Activated CD4-positive, alpha-beta T cell treated with anti-CD3 and anti-CD28 coated beads, Interleukin-2, amount 10 ng/mL, durations not matched to agents 7 days and 5 days (primary cell): Measurements from ENCODE around the gene SAMD10. TPM values are rescaled to one million over a fixed set of nuclear protein-coding genes. Genes with fewer than 3 reads are reported as not detected.

Experiments used
- CTCF ChIA-PET: fragments of 350-600 bp; sonication (Branson Sonifier 250); formaldehyde crosslinking; loops from one replicate; lab custom pipeline; 2021; ENCODE audit warnings: antibody characterized with exemption; lab: Charles Lee
- POLR2A ChIA-PET: fragments of 350-600 bp; sonication (Branson Sonifier 250); formaldehyde crosslinking; loops from one replicate; lab custom pipeline; 2021; ENCODE audit warnings: antibody characterized with exemption; lab: Charles Lee
- DNase-seq: peaks from one replicate; pipeline ENCODE4 v3.0.0-alpha.2; 2020
- H3K27ac Mint-ChIP-seq: one replicate; pipeline ENCODE4 v1.8.0; 2021; ENCODE audit warnings: mild to moderate bottlenecking, moderate library complexity, mixed read lengths
- H3K27me3 Mint-ChIP-seq: one replicate; pipeline ENCODE4 v1.8.0; 2021; ENCODE audit warnings: mixed read lengths
- H3K36me3 Mint-ChIP-seq: one replicate; pipeline ENCODE4 v1.8.0; 2021; ENCODE audit warnings: low read depth, mixed read lengths
- H3K4me1 Mint-ChIP-seq: one replicate; pipeline ENCODE4 v1.8.0; 2021; ENCODE audit warnings: mixed read lengths
- H3K4me3 Mint-ChIP-seq: one replicate; pipeline ENCODE4 v1.8.0; 2021; ENCODE audit warnings: mild to moderate bottlenecking, moderate library complexity, mixed read lengths
- H3K9me3 Mint-ChIP-seq: one replicate; pipeline ENCODE4 v1.8.0; 2021; ENCODE audit warnings: mixed read lengths
- microRNA-seq: library from miRNA; unstranded; fragments of <30 nt; microRNA quantifications from one replicate; pipeline ENCODE4 v1.2.0, GENCODE V29; 2021; ENCODE audit warnings: borderline microRNAs expressed, borderline replicate concordance
- total RNA-seq, 2 experiments: library from RNA; stranded (reverse); gene quantifications; one replicate each; pipeline ENCODE4 v1.2.3, GENCODE V29; 2021

The SAMD10 gene
- total RNA-seq, 2 experiments from 2014 or later: 16.3 to 17.2 TPM

GRCh38 chr20:63924241-63924640 lies 55.2 kb downstream of the SAMD10 start:
- H3K9me3 Mint-ChIP-seq: no peaks in the 10 kb centered on the region
- CTCF ChIA-PET: no interaction called here
- peaks cover 10% of the 10 kb centered on the region for H3K4me1 Mint-ChIP-seq
- no peak overlapping the region for H3K4me3 Mint-ChIP-seq
- POLR2A ChIA-PET: no interaction called here
- DNase-seq: no peak
- H3K27ac Mint-ChIP-seq: no peak overlapping the region
- H3K27me3 Mint-ChIP-seq: no peaks in the 10 kb centered on the region
- peaks cover 34% of the 10 kb centered on the region for H3K36me3 Mint-ChIP-seq

Small RNAs within 50 kb of the gene (microRNA-seq; reads per million reads assigned to microRNA genes)
- gene MIR1914 (not detected), gene MIR647 (1.1 reads per million)

Other genes starting within 250 kb of the SAMD10 start
- gene LIME1, start 243.0 kb downstream of the SAMD10 start, total RNA-seq: 100 to 1,000 TPM; 253 to 302 TPM
- 100 to 1,000 TPM; 105 to 129 TPM for gene SLC2A4RG, start 239.9 kb downstream of the SAMD10 start, total RNA-seq
- not detected for gene ZBTB46, start 148.4 kb downstream of the SAMD10 start, total RNA-seq
- gene ABHD16B, start 118.1 kb downstream of the SAMD10 start, total RNA-seq: not detected
- 10 to 100 TPM; 39.6 to 41.6 TPM for gene TPD52L2, start 114.4 kb downstream of the SAMD10 start, total RNA-seq
- gene DNAJC5, start 84.5 kb downstream of the SAMD10 start, total RNA-seq: 10 to 100 TPM; 54.0 to 58.7 TPM
- 10 to 100 TPM; 37.8 to 41.0 TPM for gene UCKL1, start 23.2 kb downstream of the SAMD10 start, total RNA-seq
- gene ZNF512B, start 9.7 kb downstream of the SAMD10 start, total RNA-seq: 10 to 100 TPM; 19.3 to 21.4 TPM
- gene PRPF6, start 1.5 kb upstream of the SAMD10 start, total RNA-seq: 10 to 100 TPM; 67.1 to 70.8 TPM
- 1 to 10 TPM; 3.5 to 4.8 TPM for gene C20orf204, start 56.5 kb upstream of the SAMD10 start, total RNA-seq
- gene SOX18, start 70.0 kb upstream of the SAMD10 start, total RNA-seq: under 1 TPM; 0.10 to 0.15 TPM
- 10 to 100 TPM; 47.6 to 57.9 TPM for gene TCEA2, start 83.6 kb upstream of the SAMD10 start, total RNA-seq
- 100 to 1,000 TPM; 105 to 107 TPM for gene RGS19, start 99.9 kb upstream of the SAMD10 start, total RNA-seq
- 1 to 10 TPM; 1.6 TPM for gene OPRL1, start 100.4 kb upstream of the SAMD10 start, total RNA-seq
- under 1 TPM; 0.44 to 0.89 TPM for gene LKAAEAR1, start 104.8 kb upstream of the SAMD10 start, total RNA-seq
- not detected for gene NPBWR2, start 127.9 kb upstream of the SAMD10 start, total RNA-seq
- not detected for gene MYT1, start 184.8 kb upstream of the SAMD10 start, total RNA-seq